Mammary epithelial cell (primary cell): Measurements from ENCODE around the gene ALPG.

ENCODE experiments used
- EZH2 ChIP-seq: IDR thresholded peaks from 2 replicates; pipeline ENCODE4 v1.6.1; 2012; ENCODE audit warnings: low read length, inconsistent platforms, borderline replicate concordance
- TF ChIP-seq, protein P1 (sequence below), 2 donors: IDR thresholded peaks in 1 of 2; conservative IDR thresholded peaks in 1 of 2; 2 replicates each; pipeline ENCODE4 v1.5.1; 2011 to 2012; ENCODE audit warnings: inconsistent platforms in 2 of 2, low read length in 2 of 2, mild to moderate bottlenecking in 2 of 2, control low read depth in 1 of 2, low read depth in 1 of 2; ENCODE audit not compliant: insufficient read depth in 1 of 2; ENCODE audit errors: extremely low read depth in 1 of 2

DNA sequence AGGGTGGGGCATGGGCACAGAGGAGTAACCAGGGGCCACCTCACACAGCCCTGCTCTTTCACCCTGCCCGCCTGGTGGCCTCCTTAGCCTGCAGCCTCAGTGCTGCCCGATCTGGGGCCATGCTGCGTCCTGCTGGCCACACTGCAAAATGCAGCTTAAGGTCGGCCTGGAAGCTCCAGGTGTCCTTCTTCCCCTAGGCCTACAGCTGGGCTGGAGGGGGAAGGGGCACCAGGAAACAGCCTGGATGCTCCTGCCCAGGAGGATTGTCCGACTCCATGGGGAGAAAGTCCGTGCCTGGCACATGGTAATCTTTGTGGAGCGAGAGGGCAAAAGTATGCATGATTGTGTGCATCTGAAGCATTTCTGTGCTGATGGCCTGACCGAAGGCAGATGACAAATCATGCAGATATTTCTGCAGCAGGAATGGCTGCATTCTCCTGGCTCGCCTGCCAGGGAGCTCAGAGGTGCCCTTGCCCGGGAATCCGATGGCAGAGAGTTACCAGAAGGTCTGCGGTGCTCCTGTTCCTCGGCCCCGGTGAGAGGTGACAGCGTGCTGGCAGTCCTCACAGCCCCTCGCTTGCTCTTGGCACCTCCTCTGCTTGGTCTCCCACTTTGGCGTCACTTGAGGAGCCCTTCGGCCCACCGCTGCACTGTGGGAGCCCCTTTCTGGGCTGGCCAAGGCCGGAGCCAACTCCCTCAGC, 40.9 kb upstream of the ALPG start:
- TF ChIP-seq, protein P1, sequence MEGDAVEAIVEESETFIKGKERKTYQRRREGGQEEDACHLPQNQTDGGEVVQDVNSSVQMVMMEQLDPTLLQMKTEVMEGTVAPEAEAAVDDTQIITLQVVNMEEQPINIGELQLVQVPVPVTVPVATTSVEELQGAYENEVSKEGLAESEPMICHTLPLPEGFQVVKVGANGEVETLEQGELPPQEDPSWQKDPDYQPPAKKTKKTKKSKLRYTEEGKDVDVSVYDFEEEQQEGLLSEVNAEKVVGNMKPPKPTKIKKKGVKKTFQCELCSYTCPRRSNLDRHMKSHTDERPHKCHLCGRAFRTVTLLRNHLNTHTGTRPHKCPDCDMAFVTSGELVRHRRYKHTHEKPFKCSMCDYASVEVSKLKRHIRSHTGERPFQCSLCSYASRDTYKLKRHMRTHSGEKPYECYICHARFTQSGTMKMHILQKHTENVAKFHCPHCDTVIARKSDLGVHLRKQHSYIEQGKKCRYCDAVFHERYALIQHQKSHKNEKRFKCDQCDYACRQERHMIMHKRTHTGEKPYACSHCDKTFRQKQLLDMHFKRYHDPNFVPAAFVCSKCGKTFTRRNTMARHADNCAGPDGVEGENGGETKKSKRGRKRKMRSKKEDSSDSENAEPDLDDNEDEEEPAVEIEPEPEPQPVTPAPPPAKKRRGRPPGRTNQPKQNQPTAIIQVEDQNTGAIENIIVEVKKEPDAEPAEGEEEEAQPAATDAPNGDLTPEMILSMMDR (conservative IDR thresholded peaks at IDR 0.05 in 1 of 2, IDR thresholded peaks at IDR 0.05 in 1 of 2; ENCODE audit: extremely low read depth in 1 of 2, insufficient read depth in 1 of 2, low read depth in 1 of 2, low read length in 2 of 2), result peak; percentile 29 to 51
- no peak for TF ChIP-seq EZH2
